CD14-positive monocyte (primary cell): ENCODE results near the gene TARBP1. TPM values are rescaled to one million over a fixed set of nuclear protein-coding genes. Genes with fewer than 3 reads are reported as not detected.

Experiments used
- DNase-seq, 3 donors: peaks; one replicate each; pipeline ENCODE4 v3.0.0-alpha.2; 2011 to 2022
- H2AFZ ChIP-seq: 2 replicates; pipeline ENCODE4 v1.6.0; 2012; ENCODE audit warnings: mild to moderate bottlenecking, low read depth, low read length, inconsistent platforms; ENCODE audit not compliant: insufficient read depth, poor library complexity, severe bottlenecking
- H3K27ac ChIP-seq, 2 donors: 1 replicate in 1 of 2; 2 replicates in 1 of 2; pipeline ENCODE4 v1.5.1; 2012 to 2013; ENCODE audit warnings: low read length in 2 of 2, control low read depth in 1 of 2, inconsistent platforms in 1 of 2, low read depth in 1 of 2, mild to moderate bottlenecking in 1 of 2
- H3K27me3 ChIP-seq, 2 donors: one replicate each; pipeline versions ENCODE4 v1.6.0 to v1.6.1; 2011 to 2013; ENCODE audit warnings: low read length in 2 of 2; ENCODE audit not compliant: control insufficient read depth in 2 of 2, insufficient read depth in 2 of 2
- H3K36me3 ChIP-seq, 2 donors: replicated peaks in 1 of 2; 1 replicate in 1 of 2; 2 replicates in 1 of 2; pipeline versions ENCODE4 v1.5.1 to v1.6.1; 2012 to 2013; ENCODE audit warnings: low read length in 2 of 2, control low read depth in 1 of 2, inconsistent platforms in 1 of 2, mild to moderate bottlenecking in 1 of 2; ENCODE audit not compliant: insufficient read depth in 2 of 2, control insufficient read depth in 1 of 2
- H3K4me1 ChIP-seq, 2 donors: 1 replicate in 1 of 2; 2 replicates in 1 of 2; pipeline versions ENCODE4 v1.5.1 to v1.6.1; 2012 to 2013; ENCODE audit warnings: low read length in 2 of 2, control low read depth in 1 of 2, inconsistent platforms in 1 of 2, mild to moderate bottlenecking in 1 of 2, moderate library complexity in 1 of 2; ENCODE audit not compliant: insufficient read depth in 2 of 2, control insufficient read depth in 1 of 2
- H3K4me2 ChIP-seq: replicated peaks from 2 replicates; pipeline ENCODE3; 2012; ENCODE audit warnings: low read length, moderate library complexity, mild to moderate bottlenecking; ENCODE audit not compliant: poor library complexity, severe bottlenecking; ENCODE audit errors: extremely low read depth
- H3K4me3 ChIP-seq, 3 experiments: fragments of 200-600 bp in 1 of 3; sonication (generic) in 1 of 3; replicated peaks in 1 of 3; 1 replicate in 2 of 3; 2 replicates in 1 of 3; pipeline ENCODE4 v1.5.1; 2011 to 2013; ENCODE audit warnings: low read length in 3 of 3, mild to moderate bottlenecking in 3 of 3, control low read depth in 2 of 3, low read depth in 2 of 3, inconsistent platforms in 1 of 3, moderate library complexity in 1 of 3
- H3K79me2 ChIP-seq: 2 replicates; pipeline ENCODE4 v1.6.0; 2012; ENCODE audit warnings: mild to moderate bottlenecking, control low read depth, inconsistent platforms, low read length, moderate library complexity; ENCODE audit not compliant: insufficient read depth
- H3K9ac ChIP-seq: 2 replicates; pipeline ENCODE4 v1.6.0; 2017; ENCODE audit warnings: low read length, mild to moderate bottlenecking; ENCODE audit not compliant: insufficient read depth, poor library complexity, severe bottlenecking
- H3K9me3 ChIP-seq, 2 donors: replicated peaks in 1 of 2; 1 replicate in 1 of 2; 2 replicates in 1 of 2; pipeline versions ENCODE4 v1.5.1 to v1.6.1; 2012 to 2013; ENCODE audit warnings: low read length in 2 of 2, control low read depth in 1 of 2; ENCODE audit not compliant: control insufficient read depth in 1 of 2, insufficient read depth in 1 of 2
- H4K20me1 ChIP-seq: 2 replicates; pipeline ENCODE4 v1.6.0; 2012; ENCODE audit warnings: mild to moderate bottlenecking, low read length, control low read depth, moderate library complexity; ENCODE audit not compliant: insufficient read depth
- H3K27ac Mint-ChIP-seq, 7 donors: one replicate each; pipeline ENCODE4 v1.8.0; 2020; ENCODE audit warnings: mild to moderate bottlenecking in 7 of 7, mixed read lengths in 7 of 7, moderate library complexity in 6 of 7, inconsistent platforms in 2 of 7
- H3K27me3 Mint-ChIP-seq, 3 donors: one replicate each; pipeline ENCODE4 v1.8.0; 2021 to 2022; ENCODE audit warnings: low read depth in 3 of 3, mild to moderate bottlenecking in 3 of 3, mixed read lengths in 3 of 3, moderate library complexity in 3 of 3, inconsistent platforms in 1 of 3
- H3K36me3 Mint-ChIP-seq, 2 donors: one replicate each; pipeline ENCODE4 v1.8.0; 2020; ENCODE audit warnings: mixed read lengths in 2 of 2, inconsistent platforms in 1 of 2, mild to moderate bottlenecking in 1 of 2
- H3K4me1 Mint-ChIP-seq: one replicate; pipeline ENCODE4 v1.8.0; 2020; ENCODE audit warnings: mild to moderate bottlenecking, mixed read lengths
- H3K4me3 Mint-ChIP-seq, 2 donors: one replicate each; pipeline ENCODE4 v1.8.0; 2020; ENCODE audit warnings: mild to moderate bottlenecking in 2 of 2, mixed read lengths in 2 of 2, moderate library complexity in 1 of 2
- H3K9me3 Mint-ChIP-seq, 7 donors: one replicate each; pipeline ENCODE4 v1.8.0; 2020 to 2022; ENCODE audit warnings: mixed read lengths in 7 of 7, mild to moderate bottlenecking in 6 of 7, moderate library complexity in 6 of 7, inconsistent platforms in 2 of 7
- WGBS: methylation state at CpG from one replicate; pipeline ENCODE4 v1.1.5; 2013; ENCODE audit warnings: missing lambda C conversion rate; ENCODE audit not compliant: insufficient coverage; 5-methylcytosine and 5-hydroxymethylcytosine counted together
- intact Hi-C, 2 donors: fragments of 100-400 bp; cut with micrococcal nuclease; formaldehyde crosslinking; loops; one replicate each; pipeline versions ENCODE4 v1.15.0 to v1.15.1; 2023
- polyA plus RNA-seq, 3 donors: library from polyadenylated mRNA; depleted of rRNA in 1 of 3; unstranded in 2 of 3; stranded (reverse) in 1 of 3; fragments of 300-500 nt in 2 of 3; fragments of >200 nt in 1 of 3; fragmentation: Illumina TruSeq in 2 of 3; gene quantifications; 1 replicate in 2 of 3; 2 replicates in 1 of 3; pipeline ENCODE4 v1.2.3, GENCODE V29; 2012 to 2021
- TF ChIP-seq, protein P1 (sequence below): fragments of 200-600 bp; IDR thresholded peaks from one replicate; pipeline ENCODE4 v1.8.0; 2022; ENCODE audit warnings: antibody characterized with exemption, mild to moderate bottlenecking

Gene TARBP1
- polyA plus RNA-seq, 3 donors: 1.4 to 30.9 (median 3.2) TPM

- Mint-ChIP-seq H3K4me3 (no peak overlapping the region), H3K36me3 (peaks cover 44 to 47% of the 10 kb centered on the region in 2 donors), H3K27ac (no peak overlapping the region), H3K9me3 (no peaks in the 10 kb centered on the region), H3K4me1 (no peaks in the 10 kb centered on the region), H3K27me3 (no peaks in the 10 kb centered on the region)
- 83% methylated on average over 3 of the region's 6 CpGs for WGBS
- Histone ChIP-seq H3K4me3 (no peak overlapping the region), H3K27ac (no peak overlapping the region), H4K20me1 (no peaks in the 10 kb centered on the region), H3K79me2 (no peaks in the 10 kb centered on the region), H2AFZ (no peak overlapping the region), H3K9ac (no peak overlapping the region), H3K36me3 (peaks cover 36 to 55% of the 10 kb centered on the region in 2 donors), H3K4me1 (no peaks in the 10 kb centered on the region), H3K4me2 (no peak overlapping the region), H3K27me3 (no peaks in the 10 kb centered on the region), H3K9me3 (no peaks in the 10 kb centered on the region)
- TF ChIP-seq, protein P1, sequence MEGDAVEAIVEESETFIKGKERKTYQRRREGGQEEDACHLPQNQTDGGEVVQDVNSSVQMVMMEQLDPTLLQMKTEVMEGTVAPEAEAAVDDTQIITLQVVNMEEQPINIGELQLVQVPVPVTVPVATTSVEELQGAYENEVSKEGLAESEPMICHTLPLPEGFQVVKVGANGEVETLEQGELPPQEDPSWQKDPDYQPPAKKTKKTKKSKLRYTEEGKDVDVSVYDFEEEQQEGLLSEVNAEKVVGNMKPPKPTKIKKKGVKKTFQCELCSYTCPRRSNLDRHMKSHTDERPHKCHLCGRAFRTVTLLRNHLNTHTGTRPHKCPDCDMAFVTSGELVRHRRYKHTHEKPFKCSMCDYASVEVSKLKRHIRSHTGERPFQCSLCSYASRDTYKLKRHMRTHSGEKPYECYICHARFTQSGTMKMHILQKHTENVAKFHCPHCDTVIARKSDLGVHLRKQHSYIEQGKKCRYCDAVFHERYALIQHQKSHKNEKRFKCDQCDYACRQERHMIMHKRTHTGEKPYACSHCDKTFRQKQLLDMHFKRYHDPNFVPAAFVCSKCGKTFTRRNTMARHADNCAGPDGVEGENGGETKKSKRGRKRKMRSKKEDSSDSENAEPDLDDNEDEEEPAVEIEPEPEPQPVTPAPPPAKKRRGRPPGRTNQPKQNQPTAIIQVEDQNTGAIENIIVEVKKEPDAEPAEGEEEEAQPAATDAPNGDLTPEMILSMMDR: no peak
- no peak for DNase-seq
- intact Hi-C loops: no loop called here
These were observed 90.9 kb downstream of the TARBP1 start for GRCh38 chr1:234388094-234388493.

DNA sequence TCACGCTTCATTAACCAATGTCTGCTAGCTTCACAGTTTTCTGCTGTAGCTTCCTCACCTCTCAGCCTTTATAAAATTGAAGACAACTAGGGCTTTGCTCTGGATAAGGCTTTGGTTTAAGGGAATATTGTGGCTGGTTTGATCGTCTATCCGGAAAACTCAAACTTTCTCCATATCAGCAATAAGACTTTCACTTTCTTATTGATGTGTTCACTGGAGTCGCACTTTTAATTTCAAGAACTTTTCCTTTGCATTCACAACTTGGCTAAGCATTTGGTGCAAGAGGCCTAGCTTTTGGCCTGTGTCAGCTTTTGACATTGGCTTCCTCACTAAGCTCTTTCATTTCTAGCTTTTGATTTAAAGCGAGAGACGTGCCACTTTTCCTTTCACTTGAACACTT is 92.9 kb downstream of the TARBP1 start:
- intact Hi-C loops: no loop called here
- TF ChIP-seq, protein P1: no peak
- no peak overlapping the region for H3K9ac ChIP-seq
- H3K4me2 ChIP-seq: no peak overlapping the region
- no peaks in the 10 kb centered on the region for H4K20me1 ChIP-seq
- H3K4me1 Mint-ChIP-seq: no peaks in the 10 kb centered on the region
- no peak overlapping the region for H3K4me3 ChIP-seq
- H3K9me3 Mint-ChIP-seq: no peaks in the 10 kb centered on the region
- peaks cover 29 to 58% of the 10 kb centered on the region in 2 donors for H3K36me3 ChIP-seq
- H3K27ac Mint-ChIP-seq: no peak overlapping the region
- no peak for DNase-seq
- no peaks in the 10 kb centered on the region for H3K27me3 Mint-ChIP-seq
- no peaks in the 10 kb centered on the region for H3K9me3 ChIP-seq
- peaks cover 46 to 51% of the 10 kb centered on the region in 2 donors for H3K36me3 Mint-ChIP-seq
- WGBS: 100% methylated on average over 2 of the region's 6 CpGs
- H3K79me2 ChIP-seq: peaks cover 5% of the 10 kb centered on the region
- H2AFZ ChIP-seq: no peak overlapping the region
- no peak overlapping the region for H3K27ac ChIP-seq
- no peaks in the 10 kb centered on the region for H3K4me1 ChIP-seq
- H3K4me3 Mint-ChIP-seq: no peak overlapping the region
- H3K27me3 ChIP-seq: no peaks in the 10 kb centered on the region
